Measurements from ENCODE around the gene SUMF1. TPM values are rescaled to one million over a fixed set of nuclear protein-coding genes. Genes with fewer than 3 reads are reported as not detected.

Gene SUMF1
- total RNA-seq, 1 donor from 2014 or later, result 28.2 TPM

DNA sequence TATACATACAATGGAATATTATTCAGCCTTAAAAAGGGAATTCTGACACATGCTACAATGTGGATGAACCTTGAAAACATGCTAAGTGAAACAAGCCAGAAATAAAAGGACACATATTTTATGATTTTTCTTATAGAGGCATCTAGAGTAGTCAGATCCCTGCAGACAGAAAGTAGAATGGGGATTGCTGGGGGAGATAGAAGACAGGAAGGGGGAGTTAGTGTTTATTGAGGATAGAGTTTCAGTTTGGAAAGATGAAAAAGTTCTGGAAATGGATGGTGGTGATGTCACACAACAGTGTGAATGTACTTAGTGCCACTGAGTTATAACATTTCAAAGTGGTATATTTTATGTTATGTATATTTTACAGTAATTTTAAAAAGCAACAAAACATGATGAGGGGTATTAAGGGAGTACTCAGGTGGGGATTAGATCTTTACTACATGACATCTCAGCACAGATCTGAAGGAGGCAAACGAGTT is 30.8 kb upstream of the SUMF1 start:
- H3K4me1 ChIP-seq (ENCODE audit: control insufficient read depth in 3 of 3, insufficient read depth in 3 of 3, low read length in 3 of 3), result peaks cover 3 to 11% (median 9%) of the 10 kb centered on the region in 3 donors
- peaks cover 0 to 4% (median 0%) of the 10 kb centered on the region in 3 donors for H3K36me3 ChIP-seq (ENCODE audit: control insufficient read depth in 3 of 3, insufficient read depth in 3 of 3, low read length in 3 of 3)
- no peaks in the 10 kb centered on the region for H3K9me3 ChIP-seq (ENCODE audit: control insufficient read depth in 3 of 3, low read length in 3 of 3)
- no peak overlapping the region for H3K9ac ChIP-seq (ENCODE audit: low read depth in 1 of 3, low read length in 3 of 3)
- no peaks in the 10 kb centered on the region for H3K27me3 ChIP-seq (ENCODE audit: control insufficient read depth in 3 of 3, insufficient read depth in 3 of 3, low read length in 3 of 3)
- H3K4me3 ChIP-seq (ENCODE audit: low read length in 3 of 3), result no peak overlapping the region
- H3K27ac ChIP-seq (ENCODE audit: low read depth, low read length), result no peak overlapping the region

DNA sequence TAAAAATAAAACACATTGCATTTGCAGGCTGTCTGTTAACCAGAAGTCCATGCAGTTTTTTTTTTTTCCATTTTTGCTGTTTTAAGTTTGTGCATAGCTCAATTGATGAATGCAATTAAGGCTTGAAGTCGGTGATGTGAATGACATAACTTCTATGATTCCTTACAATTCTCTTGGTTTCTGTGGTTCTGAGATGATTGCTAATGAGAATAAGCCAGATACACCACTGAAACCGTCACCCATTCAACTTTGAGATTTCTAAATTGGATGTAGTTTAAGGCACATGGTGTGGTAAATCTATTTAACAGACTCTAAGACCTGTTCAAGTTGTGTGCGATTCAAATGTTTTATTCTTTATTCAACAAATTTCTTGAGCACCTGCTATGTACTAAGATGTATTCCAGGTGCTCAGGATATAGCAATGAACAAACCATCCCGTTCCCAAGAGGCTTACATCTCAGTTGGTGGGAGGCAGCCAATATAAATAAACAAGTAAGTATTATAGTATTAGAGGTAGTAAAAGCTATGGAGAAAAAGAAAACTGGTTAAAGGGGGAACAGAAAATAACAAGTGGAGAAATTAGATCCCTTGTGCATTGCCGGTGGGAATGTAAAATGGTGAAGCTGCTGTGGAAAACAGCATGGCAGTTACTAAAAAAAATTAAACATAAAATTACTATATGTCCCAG is 30.1 kb upstream of the SUMF1 start:
- Histone ChIP-seq H3K27ac (ENCODE audit: low read depth, low read length) (no peak overlapping the region), H3K9me3 (ENCODE audit: control insufficient read depth in 3 of 3, low read length in 3 of 3) (no peaks in the 10 kb centered on the region), H3K9ac (ENCODE audit: low read depth in 1 of 3, low read length in 3 of 3) (no peak overlapping the region), H3K36me3 (ENCODE audit: control insufficient read depth in 3 of 3, insufficient read depth in 3 of 3, low read length in 3 of 3) (peaks cover 0 to 4% (median 0%) of the 10 kb centered on the region in 3 donors), H3K4me3 (ENCODE audit: low read length in 3 of 3) (no peak overlapping the region), H3K4me1 (ENCODE audit: control insufficient read depth in 3 of 3, insufficient read depth in 3 of 3, low read length in 3 of 3) (peaks cover 5 to 13% (median 9%) of the 10 kb centered on the region in 3 donors), H3K27me3 (ENCODE audit: control insufficient read depth in 3 of 3, insufficient read depth in 3 of 3, low read length in 3 of 3) (no peaks in the 10 kb centered on the region)

DNA sequence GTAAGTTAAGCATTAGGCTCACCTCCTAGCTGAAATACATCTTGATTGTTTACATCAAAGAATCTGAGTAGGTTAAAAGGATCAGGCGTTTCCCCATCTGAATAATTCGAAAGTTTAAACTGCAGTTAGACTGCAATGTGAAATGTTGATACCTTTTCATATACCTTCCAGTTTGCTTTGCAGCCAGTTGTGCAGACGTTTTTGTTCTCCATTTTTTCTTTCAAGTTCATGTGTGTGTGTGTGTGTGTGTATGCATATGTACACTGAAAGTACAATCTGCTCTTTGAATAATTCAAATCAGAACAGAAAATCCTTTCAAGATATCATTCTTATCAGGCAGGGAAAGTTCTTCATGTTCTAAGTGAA is 29.0 kb upstream of the SUMF1 start:
- H3K36me3 ChIP-seq (ENCODE audit: control insufficient read depth in 3 of 3, insufficient read depth in 3 of 3, low read length in 3 of 3), result no peaks in the 10 kb centered on the region
- no peak overlapping the region for H3K4me3 ChIP-seq (ENCODE audit: low read length in 3 of 3)
- H3K27me3 ChIP-seq (ENCODE audit: control insufficient read depth in 3 of 3, insufficient read depth in 3 of 3, low read length in 3 of 3), result no peaks in the 10 kb centered on the region
- peaks cover 10 to 20% (median 14%) of the 10 kb centered on the region in 3 donors for H3K4me1 ChIP-seq (ENCODE audit: control insufficient read depth in 3 of 3, insufficient read depth in 3 of 3, low read length in 3 of 3)
- H3K9ac ChIP-seq (ENCODE audit: low read depth in 1 of 3, low read length in 3 of 3), result no peak overlapping the region
- no peak overlapping the region for H3K27ac ChIP-seq (ENCODE audit: low read depth, low read length)
- no peaks in the 10 kb centered on the region for H3K9me3 ChIP-seq (ENCODE audit: control insufficient read depth in 3 of 3, low read length in 3 of 3)

DNA sequence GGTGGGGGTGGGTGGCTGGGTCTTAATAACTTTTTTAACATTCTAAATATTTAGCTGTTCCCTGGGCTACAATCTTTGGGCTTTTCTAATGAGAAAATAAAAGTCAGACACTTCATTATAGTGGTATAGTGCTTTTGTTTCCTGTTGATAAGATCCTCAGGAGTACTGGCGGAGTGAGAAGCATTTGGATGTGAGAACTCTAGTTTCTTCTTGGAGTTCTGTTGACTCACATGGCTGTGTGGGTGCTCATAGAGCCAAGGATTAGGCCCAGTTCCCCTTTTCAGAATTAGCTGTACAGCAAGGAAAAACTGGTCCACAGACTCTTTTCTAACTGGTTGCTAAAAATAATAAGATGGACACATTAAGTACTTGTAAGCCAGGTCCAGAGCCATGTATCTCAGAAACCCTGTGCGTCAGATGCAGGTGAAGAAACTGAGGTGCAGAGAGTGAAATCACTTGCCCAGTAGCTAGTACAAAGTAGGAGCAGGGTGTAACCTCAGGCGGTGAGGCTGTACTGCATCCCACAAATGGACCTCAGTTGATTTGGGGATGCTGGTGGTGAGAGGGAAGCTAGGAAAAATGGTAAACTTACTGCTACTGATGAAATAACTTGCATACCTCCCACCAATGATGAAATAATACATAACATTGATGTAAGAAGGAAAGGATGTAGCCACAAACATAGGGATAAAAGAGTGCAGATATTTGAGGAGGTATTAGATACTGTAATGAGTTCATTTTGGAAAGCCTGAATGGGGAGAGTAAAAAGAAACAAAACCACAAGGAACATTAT is 28.4 kb upstream of the SUMF1 start:
- Histone ChIP-seq H3K36me3 (ENCODE audit: control insufficient read depth in 3 of 3, insufficient read depth in 3 of 3, low read length in 3 of 3) (no peaks in the 10 kb centered on the region), H3K9me3 (ENCODE audit: control insufficient read depth in 3 of 3, low read length in 3 of 3) (no peaks in the 10 kb centered on the region), H3K4me3 (ENCODE audit: low read length in 3 of 3) (peak overlapping the region in 1 of 3 donors; percentile 86), H3K27me3 (ENCODE audit: control insufficient read depth in 3 of 3, insufficient read depth in 3 of 3, low read length in 3 of 3) (no peaks in the 10 kb centered on the region), H3K9ac (ENCODE audit: low read depth in 1 of 3, low read length in 3 of 3) (no peak overlapping the region), H3K27ac (ENCODE audit: low read depth, low read length) (no peak overlapping the region), H3K4me1 (ENCODE audit: control insufficient read depth in 3 of 3, insufficient read depth in 3 of 3, low read length in 3 of 3) (peaks cover 10 to 20% (median 14%) of the 10 kb centered on the region in 3 donors)

DNA sequence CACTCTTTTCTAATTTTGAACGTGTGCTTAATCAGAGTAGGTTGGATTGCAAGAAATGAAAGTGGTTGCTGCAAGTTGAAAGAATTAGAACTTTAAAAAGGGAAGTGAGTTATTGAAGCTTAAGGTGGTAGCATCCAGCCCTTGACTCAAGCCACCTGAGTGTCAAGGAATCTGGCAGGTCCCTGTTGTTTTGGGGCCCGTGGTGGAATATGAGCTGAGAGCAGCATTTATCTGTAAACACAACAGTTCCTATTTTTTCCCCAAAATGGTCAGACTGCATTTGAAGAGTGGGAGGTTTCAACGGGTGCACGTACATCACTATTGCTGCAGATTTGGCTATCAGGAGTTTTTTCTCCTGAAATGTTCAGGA is 27.8 kb upstream of the SUMF1 start:
- H3K27ac ChIP-seq (ENCODE audit: low read depth, low read length), result no peak overlapping the region
- peak overlapping the region in 2 of 3 donors; percentile 81 to 86 for H3K4me3 ChIP-seq (ENCODE audit: low read length in 3 of 3)
- H3K4me1 ChIP-seq (ENCODE audit: control insufficient read depth in 3 of 3, insufficient read depth in 3 of 3, low read length in 3 of 3), result peaks cover 10 to 20% (median 14%) of the 10 kb centered on the region in 3 donors
- H3K36me3 ChIP-seq (ENCODE audit: control insufficient read depth in 3 of 3, insufficient read depth in 3 of 3, low read length in 3 of 3), result no peaks in the 10 kb centered on the region
- peak overlapping the region in 1 of 3 donors; percentile 83 for H3K9ac ChIP-seq (ENCODE audit: low read depth in 1 of 3, low read length in 3 of 3)
- no peaks in the 10 kb centered on the region for H3K27me3 ChIP-seq (ENCODE audit: control insufficient read depth in 3 of 3, insufficient read depth in 3 of 3, low read length in 3 of 3)
- no peaks in the 10 kb centered on the region for H3K9me3 ChIP-seq (ENCODE audit: control insufficient read depth in 3 of 3, low read length in 3 of 3)

DNA sequence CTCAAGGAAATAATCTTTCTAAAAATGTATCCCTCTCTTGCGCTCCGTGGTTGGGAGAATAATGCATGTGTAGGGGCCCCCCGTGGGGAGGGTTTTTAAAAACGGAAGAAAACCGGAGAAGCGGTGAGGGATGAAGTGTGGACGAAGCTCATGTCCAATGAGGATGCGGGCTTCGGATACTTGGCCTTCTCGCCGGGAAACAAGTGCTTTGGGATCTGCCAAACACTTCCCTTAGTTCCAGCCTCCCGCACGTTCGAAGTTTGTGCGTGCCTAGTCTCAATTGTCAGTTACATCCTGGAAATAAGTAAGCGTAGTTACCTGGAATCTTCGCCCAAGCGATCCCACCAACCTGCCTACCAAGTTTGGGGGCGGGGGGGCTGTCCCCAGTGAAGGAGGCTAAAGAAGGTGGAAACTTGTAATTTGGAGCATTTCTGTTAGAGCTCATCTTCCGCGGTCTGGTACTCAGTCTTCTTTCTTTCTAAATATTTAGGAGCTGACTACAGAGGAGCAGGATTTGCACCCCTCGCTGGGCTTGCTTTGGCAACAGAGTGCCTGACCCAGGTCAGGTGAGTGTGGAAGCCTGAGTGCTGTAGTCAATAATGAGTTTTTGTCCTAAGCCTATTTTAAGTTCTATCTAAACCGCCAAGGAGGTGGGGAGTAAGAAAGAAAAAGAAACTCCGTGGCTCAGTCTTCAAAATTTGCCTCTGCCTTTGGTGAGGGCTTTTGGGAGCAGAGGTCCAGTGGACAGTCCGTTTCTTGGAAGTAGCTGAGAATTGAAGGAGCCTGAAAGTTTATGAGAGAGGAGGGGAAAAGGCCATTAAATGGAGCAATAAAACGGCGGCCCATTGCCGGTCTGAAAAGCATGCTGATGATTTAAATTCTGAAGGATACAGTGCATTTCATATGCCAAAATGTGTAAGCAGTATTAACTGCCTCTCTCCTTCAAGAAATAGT is 27.1 kb upstream of the SUMF1 start:
- Histone ChIP-seq H3K9ac (ENCODE audit: low read depth in 1 of 3, low read length in 3 of 3) (peak overlapping the region; percentile 26 to 87 (median 83)), H3K4me3 (ENCODE audit: low read length in 3 of 3) (peak overlapping the region; percentile 81 to 90 (median 86)), H3K27me3 (ENCODE audit: control insufficient read depth in 3 of 3, insufficient read depth in 3 of 3, low read length in 3 of 3) (no peaks in the 10 kb centered on the region), H3K27ac (ENCODE audit: low read depth, low read length) (peak overlapping the region; percentile 15), H3K9me3 (ENCODE audit: control insufficient read depth in 3 of 3, low read length in 3 of 3) (no peaks in the 10 kb centered on the region), H3K4me1 (ENCODE audit: control insufficient read depth in 3 of 3, insufficient read depth in 3 of 3, low read length in 3 of 3) (peaks cover 10 to 20% (median 14%) of the 10 kb centered on the region in 3 donors), H3K36me3 (ENCODE audit: control insufficient read depth in 3 of 3, insufficient read depth in 3 of 3, low read length in 3 of 3) (no peaks in the 10 kb centered on the region)

DNA sequence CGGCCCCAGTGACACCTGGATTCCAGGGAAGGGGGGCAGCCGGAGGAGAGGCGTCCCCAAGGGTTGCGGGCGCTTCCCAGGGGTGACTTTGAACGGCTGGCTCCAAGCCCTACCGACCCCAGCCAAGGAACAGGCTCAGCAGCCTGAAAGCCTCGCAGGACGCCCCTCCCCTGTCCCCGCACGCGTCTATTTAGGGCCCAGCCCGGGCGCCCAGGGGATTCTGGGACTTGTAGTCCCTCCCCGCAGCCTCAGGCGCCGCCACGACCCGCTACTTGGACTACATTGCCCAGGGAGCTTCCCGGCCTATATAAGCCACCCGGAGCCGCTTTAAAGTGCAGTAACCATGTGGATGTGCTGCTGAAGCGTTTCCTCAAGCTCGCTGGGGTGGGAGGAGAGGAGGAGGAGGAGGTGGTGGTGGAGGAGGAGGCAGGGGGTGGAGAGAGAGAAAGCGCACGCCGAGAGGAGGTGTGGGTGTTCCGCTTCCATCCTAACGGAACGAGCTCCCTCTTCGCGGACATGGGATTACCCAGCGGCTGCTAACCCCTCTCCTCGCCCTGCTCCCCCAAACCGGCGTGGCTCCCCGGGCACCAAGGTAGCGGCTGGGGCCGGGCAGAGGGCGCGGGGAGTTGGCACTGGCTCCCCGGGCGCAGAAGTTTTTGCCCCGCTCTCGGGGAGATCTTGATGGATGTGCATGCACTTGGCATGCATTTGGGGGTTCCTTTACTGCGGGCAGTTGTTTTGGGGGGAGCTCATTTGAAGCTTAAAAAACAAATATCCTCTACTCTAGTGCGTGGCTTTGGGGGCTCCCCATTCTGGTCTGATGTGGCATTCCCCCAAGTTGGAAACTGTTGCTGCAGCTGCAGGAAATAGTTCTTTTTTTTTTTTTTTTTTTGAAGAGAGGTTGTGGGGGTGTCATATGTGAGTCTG is 26.2 kb upstream of the SUMF1 start, which contains the start of gene ITPR1:
TSS of gene ITPR1 (plus strand) at position 335 of the 927 bp plus-strand sequence. CDS start 23,144 bp downstream, outside the sequence.
- Histone ChIP-seq H3K27ac (ENCODE audit: low read depth, low read length) (peak within 1 kb of the TSS; percentile 75), H3K4me3 (ENCODE audit: low read length in 3 of 3) (peak within 1 kb of the TSS; percentile 81 to 90 (median 86)), H3K36me3 (ENCODE audit: control insufficient read depth in 3 of 3, insufficient read depth in 3 of 3, low read length in 3 of 3) (no peaks in the 10 kb centered on the region), H3K27me3 (ENCODE audit: control insufficient read depth in 3 of 3, insufficient read depth in 3 of 3, low read length in 3 of 3) (no peaks in the 10 kb centered on the region), H3K4me1 (ENCODE audit: control insufficient read depth in 3 of 3, insufficient read depth in 3 of 3, low read length in 3 of 3) (peaks cover 10 to 20% (median 14%) of the 10 kb centered on the region in 3 donors), H3K9me3 (ENCODE audit: control insufficient read depth in 3 of 3, low read length in 3 of 3) (no peaks in the 10 kb centered on the region), H3K9ac (ENCODE audit: low read depth in 1 of 3, low read length in 3 of 3) (peak within 1 kb of the TSS; percentile 77 to 87 (median 83))

DNA sequence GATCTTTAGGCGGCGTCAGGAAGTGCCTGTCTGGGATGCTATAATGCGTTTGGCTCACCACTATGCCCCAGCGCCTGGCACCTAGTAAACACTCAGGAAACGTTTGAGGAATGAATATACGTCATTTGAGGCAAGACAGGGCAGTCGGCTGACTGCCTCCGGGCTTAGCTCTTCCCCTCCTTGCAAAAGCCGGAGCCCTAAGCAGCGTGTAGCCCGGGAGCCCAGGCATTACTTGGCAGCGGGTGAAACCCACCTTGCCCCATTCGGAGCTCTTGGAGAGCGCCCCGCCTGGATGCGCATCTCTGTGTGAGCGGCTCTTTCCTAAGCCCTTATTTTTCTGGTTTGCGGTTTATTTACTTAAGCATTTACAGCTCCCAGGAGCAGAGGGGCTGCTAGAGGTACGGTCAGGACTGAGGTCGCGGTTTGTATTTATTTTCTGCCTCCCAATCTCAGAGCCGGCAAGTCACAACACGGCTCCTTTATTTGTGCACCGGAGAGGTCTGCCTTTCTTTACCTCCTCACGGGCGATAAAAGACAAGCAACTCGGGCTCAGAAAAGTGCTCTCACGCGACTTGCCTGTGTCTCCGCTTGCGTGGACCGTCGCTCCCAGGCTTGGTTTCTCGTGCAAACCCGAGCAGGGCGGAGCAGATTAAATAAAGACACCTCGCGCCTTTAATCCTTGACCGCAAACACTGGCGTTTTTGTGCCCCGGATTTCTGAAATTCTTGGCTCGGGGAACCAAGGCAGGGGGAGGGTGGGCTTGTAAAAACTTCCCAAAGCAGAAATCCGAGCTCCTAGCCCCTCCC is 25.3 kb upstream of the SUMF1 start:
- peak overlapping the region; percentile 81 to 90 (median 86) for H3K4me3 ChIP-seq (ENCODE audit: low read length in 3 of 3)
- H3K27me3 ChIP-seq (ENCODE audit: control insufficient read depth in 3 of 3, insufficient read depth in 3 of 3, low read length in 3 of 3), result no peaks in the 10 kb centered on the region
- peaks cover 10 to 20% (median 14%) of the 10 kb centered on the region in 3 donors for H3K4me1 ChIP-seq (ENCODE audit: control insufficient read depth in 3 of 3, insufficient read depth in 3 of 3, low read length in 3 of 3)
- H3K9me3 ChIP-seq (ENCODE audit: control insufficient read depth in 3 of 3, low read length in 3 of 3), result no peaks in the 10 kb centered on the region
- peak overlapping the region; percentile 75 for H3K27ac ChIP-seq (ENCODE audit: low read depth, low read length)
- peak overlapping the region; percentile 77 to 87 (median 83) for H3K9ac ChIP-seq (ENCODE audit: low read depth in 1 of 3, low read length in 3 of 3)
- no peaks in the 10 kb centered on the region for H3K36me3 ChIP-seq (ENCODE audit: control insufficient read depth in 3 of 3, insufficient read depth in 3 of 3, low read length in 3 of 3)
